Activated T-cell treated with anti-CD3 and anti-CD28 coated beads, Interleukin-2, amount 50 U/mL, for 1 hour (primary cell): ENCODE results near the gene KCNE4.

Experiments used
- DNase-seq: peaks from one replicate; pipeline ENCODE4 v3.0.0-alpha.2; 2020

The KCNE4 gene

DNA sequence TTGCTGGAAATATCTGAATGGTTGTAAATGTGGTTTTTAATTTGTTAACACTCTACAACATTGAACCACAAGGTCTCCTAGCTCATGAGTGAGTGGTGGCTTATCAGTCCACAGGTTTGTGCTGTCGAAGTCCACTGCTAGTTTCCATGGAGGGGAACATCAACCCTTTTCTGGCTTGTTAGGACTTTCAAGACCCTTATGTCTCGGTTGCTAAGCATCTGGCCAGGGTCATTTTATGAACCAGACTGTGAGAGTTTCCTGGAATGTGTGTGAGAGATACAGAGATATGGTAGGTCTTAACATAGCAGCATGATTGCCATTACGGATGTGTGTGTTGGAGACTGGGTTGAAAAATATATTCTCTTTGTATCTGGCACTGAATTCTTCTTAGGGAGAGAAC, 36.9 kb downstream of the KCNE4 start:
- DNase-seq = no peak

DNA sequence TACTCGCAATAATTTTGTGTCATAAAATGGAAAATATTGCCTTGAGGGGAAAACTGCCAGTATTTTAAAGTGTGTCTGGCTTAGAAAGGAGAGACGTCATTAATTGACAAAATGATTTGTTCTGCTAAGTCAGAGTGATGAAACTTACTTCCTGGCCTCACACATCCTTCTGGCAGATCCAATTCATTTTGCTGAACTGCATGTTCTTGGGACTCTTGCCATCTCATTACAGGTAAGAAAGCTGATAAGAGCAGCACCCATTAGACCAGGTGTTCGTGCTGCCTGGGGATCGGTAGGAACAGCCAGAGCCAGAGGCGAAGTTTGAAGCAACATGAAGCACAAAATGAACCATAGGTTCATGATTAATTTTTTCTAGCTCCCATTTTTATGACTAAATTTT, 38.0 kb downstream of the KCNE4 start:
- no peak for DNase-seq

DNA sequence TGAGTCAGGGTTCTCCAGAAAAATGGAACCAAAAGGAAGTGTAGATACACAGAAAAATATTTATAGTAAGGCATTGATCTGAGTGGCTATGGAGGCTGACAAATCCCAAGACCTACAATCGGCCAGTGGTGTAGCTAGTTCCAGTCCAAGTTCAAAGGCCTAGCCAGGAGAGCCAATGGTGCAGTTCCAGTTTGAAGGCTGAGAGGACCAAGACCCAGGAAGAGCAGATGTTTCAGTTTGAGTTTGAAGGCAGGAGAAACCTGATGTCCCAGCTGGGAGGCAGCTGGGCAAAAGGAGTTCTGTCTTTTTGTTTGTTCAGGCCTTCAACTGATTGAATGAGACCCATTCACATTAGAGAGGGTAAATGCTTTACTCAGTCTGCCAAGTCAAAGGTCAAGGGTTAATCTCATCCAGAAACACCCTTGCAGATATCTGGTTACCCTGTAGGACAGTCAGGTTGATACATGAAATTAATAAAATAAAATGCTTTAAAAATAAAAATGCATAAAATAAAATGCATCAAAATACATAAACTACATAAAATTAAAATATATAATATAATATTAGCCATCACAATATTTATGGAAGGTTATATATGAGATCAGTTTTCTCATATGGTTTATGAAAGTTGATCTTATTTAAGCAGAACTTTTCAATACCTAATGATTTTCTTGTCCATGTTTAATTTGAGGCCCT, 38.7 kb downstream of the KCNE4 start:
- no peak for DNase-seq

DNA sequence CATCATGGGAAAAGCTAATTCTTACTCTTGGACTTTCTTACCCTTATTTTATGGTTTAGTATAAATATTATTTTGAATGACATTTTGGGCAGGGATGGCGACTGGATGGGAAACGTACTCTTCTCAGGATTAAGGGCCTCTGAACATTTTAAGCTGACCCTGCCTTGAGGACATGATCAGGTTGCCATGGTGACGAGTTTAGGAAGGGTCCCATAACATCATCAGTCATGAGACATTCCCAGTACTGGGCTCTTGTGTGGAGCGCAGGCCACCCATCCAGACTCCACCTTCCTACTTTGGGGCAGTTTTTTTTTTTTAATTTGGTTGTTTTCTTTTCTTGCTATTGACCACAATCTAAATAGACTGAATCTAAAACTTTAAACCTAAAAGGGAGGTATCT, 40.7 kb downstream of the KCNE4 start:
- no peak for DNase-seq

DNA sequence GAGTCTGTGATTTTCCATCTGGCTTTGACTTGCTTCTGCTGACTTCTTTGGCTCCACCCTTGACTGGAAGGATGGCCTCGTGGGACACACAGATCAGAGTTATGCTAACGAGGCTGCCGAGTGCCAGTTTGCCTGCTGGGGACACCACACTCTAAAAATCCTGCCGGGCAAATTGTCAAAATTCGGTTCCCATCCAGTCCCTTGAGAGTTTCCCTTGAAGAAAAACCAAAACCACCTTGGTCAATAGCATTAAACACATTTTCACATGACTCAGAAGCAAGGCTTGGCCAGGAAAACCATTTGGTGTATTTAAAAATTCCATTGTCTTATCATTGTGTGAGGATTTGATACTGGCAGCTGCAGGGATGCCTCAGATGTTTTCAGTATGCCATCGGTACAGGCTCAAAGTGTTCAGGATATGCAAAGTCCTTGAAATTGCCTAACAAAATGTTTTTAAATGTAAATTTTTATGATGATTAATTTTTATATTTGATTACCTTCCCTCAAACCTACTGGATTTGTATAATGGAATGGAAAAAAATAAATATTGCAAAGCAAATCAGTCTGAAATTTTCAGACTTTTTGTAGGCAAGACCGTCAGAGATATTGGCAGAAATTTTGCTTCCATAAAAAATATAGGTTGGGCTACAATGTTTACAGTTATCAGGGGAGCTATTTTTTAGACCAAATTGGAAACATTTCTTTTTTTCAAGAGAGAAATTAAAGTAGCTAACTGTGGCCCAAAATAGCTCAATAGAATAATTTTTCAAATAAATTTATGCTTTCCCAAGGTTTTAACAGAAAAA, 41.6 kb downstream of the KCNE4 start:
- no peak for DNase-seq

DNA sequence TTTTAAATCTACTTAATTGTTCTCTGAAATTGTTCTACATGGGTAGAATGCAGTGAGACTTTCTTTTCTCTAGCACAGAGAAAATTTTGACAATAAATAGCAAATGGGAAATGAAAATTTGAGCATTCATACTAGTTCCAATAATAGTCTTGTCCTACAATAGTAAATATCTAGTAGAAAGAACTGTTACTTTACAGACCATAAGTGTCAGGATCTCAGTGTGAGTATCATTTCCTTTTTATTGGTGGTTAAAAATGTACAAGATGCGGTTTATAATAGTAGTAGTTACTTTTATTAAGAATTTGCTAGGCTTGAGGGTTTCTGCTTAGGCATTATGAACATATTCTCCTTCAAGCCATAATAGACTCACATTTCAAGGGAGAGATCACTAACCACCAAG, 43.2 kb downstream of the KCNE4 start:
- no peak for DNase-seq

DNA sequence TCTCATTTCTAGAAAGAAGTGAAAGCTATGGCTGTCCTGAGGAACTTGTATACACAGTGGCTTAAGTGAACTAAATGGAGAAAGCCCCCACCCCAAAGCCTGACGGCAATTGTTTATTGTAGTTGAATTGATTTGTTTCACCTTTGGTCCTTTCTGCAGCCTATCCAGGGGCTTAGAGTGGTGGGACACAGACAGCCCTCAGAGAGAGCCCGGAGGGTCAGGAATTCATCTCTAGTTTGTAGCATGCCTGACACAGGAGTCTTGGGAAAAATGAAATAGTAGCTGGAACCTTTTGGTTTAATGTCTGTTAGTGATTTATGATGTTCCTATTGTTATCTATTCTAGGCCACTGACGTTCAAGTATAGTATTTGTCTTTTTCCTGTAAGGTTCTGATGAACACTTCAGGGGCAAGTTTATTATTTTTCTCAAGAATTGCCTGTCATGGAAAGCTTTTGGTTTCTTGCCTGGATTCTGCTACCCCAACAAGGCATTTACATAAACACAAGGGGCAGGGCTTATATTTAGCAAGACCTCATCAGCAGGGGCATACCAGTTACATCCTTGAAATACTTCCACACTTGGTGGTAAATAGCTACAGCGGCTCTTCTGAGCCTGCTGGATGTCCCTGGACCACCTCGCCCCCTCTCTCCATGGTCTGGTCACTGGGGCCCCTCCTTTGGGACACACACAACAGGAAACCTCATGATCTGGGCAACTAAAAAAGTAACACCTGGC, 44.4 kb downstream of the KCNE4 start:
- DNase-seq = no peak

DNA sequence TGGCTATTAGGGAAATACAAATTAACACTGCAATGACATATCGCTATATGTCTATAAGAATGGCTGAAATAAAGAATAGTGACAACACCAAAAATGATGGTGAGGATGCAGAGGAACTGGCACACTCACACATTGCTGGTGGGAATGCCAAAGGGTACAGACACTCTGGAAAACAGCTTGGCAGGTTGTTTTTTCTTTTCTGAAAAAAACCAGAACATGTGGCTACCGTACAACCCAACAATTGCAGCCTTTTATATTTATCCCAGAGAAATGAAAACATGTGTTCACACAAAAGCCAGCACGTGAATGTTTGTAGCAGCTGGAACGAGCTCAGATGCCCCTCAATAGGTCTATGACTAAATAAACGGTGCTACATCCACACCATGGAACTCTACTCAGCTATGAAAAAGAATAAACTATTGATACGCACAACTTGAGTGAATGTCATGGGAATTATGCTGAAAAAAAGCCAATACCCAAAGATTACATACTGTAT, 45.9 kb downstream of the KCNE4 start:
- DNase-seq = no peak

DNA sequence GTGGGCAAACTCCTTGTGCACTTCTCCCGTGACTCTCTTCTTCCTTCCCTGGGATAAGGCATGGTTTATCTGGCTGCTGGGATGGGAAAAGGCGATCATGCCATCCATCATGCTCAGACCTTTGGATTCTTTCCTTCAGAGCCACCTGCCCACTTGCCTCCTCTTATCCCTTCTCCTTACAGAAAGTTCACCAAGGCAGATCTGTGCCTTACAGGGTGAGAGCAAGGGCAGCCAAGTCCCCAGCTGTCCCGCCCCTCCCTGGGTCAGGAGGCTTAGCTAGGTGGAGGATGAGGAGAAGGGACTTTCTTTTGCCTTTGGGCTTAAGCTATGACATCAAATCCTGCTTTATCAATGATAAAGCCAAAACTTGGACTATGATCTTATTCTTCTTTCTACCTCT, 47.6 kb downstream of the KCNE4 start:
- no peak for DNase-seq

DNA sequence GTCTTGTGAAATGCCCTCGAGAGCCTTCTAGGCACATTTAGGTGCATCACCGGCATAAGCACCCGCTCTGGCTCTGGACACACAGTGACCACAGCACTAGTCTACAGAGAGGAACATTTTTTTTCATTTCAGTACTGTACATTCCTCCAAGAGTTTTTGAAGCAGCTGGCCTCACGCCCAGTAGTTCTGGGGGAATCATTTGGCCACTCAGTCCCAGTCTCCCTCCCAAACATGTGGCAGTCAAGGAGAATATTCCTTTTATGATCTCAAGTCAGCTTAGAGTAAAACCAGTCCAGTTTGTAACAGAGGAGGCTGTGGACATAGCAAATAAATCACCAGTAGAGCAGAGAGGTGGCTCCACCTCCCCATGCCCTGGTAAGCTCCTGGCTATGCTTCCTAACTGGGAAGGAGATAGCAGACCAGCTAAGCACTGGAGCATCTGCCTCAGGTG, 48.1 kb downstream of the KCNE4 start:
- DNase-seq = no peak

DNA sequence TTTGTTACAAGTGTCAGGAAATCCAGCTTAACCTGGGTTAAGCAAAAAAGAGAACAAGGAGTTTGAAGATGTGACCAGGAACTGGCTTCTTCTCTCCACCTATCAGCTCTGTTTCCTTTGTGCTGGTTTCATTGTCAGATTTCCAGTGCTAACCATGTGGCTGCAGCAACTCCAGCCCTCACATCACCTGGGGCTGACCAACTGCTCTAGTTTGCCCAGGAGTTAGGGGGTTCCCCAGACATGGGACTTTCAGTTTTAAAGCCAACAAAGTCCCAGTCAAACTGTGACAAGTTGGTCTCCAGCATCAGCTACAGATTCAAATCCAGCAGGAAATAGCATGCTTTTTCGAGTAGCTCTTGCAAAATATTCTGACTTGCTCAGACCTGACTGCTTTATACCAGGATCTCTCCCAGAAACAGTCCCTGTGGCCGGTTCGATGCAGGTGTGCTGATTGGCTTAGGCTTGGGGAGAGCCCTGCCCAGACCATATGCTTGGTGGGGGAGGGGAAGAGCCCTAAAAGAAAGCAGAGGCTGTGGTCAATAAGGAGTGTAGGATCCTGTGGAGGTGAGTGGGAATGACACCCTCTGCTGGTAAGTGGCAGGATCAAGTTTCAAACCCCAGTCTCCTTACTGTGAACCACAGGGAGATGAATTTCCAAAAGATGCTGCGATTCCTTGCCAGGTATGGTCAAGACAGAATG, 49.5 kb downstream of the KCNE4 start:
- no peak for DNase-seq

DNA sequence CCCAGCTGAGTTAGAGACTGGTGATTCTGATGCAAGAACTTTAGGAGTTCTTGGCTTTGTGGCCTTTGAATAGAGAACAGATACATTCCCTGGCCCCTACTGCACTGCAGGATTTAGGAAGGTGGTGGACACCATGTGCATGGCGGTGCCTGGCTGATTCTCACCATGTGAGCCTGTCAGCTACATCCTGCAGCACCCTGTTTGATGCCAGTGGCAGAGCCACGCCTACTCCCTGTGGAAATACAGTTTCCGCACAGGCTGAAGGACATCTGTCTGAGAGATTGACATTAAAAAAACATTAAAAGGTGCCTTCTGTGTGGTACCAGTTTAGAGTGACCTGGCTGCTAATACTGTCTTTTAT, 50.0 kb downstream of the KCNE4 start:
- DNase-seq = no peak

DNA sequence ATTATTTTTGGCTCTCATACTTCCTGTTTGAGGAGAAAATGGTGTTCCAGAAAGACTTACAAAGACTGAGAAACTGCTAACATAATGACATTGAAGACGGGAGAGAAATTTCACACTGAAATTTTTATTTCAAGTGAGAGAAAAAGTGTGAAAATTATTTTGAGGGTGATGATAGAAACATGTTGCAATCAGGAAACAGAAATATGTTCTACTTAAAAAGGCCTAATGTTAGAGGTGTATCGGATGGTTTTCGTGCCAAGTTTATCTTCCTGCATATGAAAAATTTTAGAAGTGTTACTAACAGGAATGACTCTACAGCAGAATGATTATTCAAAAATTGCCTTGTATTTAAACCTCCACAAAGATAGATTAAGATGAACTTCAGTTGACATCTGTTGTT, 50.5 kb downstream of the KCNE4 start:
- DNase-seq = no peak

DNA sequence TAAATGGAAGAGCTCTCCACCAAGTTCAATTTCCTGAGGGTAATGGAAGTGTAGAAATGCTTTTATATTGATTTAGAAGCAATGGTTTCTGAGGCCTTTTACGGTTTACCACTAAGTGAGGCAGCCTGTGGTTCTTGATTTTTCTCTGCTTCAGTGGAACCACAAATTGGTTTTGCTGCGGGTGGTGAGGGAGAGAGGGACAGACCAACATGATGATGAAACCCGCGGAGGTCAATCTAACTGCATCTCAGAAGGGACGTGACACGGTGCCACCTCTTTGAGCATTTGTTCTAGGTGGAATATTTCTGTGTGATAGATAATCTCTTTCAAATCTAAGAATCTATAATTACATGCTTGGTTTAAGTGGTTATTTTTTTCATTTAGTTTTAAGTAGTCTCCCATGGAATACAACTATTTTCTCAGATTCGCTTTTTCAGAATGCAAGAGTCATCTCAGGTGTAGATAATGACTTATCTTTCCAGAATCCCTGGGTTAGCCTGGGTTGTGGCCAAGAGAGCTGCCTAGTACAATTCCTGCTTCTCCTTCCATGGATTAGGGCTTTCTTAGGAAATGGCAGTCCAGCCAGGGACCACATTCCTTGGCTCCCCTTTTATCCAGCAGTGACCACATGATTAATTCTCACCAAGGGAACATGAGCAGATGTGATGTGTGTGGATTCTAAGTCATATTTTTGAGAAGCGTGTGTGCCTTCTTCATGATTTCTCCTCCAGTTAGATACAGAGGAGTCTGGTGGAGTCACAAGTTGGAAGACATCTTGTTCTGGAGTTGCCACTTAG, 52.5 kb downstream of the KCNE4 start:
- no peak for DNase-seq
